ENCODE measurements around the gene TRIM39. TPM values are rescaled to one million over a fixed set of nuclear protein-coding genes. Genes with fewer than 3 reads are reported as not detected.

The TRIM39 gene
- 9.6 and 10.0 TPM in 2 replicates for total RNA-seq

DNA sequence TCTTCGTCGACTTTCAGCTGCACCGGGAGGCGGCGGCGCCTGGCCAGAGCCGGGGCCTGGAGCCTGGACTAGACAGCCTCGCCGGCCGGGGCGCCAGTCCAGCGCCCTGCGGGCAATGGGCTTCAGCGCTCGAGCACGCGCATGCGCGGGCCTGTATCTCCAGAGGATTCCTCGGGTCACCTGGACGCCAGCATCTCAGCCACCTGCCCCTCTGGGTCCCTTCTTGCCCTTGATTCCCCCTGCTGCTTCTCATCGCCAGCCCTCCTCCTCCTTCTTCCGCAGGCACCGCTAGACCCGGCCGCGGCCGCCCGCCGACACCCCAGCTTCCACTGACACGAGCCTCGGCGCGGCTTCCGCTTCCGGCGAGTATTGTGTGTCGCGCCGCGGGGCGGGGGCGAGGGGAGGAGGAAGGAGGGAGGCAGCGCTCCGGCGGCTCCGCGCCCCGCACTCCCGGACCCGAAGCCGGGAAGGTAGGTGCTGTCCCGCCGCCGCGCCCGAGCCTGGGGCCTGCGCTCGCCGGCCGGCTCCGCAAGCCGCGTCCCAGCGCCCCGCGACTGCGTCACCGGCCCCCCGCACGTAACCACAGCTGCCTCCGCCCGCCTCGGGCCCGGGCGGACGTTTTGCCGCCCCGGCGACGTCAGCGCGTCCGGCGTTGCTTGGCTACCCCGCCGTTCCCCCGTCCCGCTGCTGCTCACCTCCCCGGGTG is at the start of gene TRIM39:
Gene TRIM39 (plus strand): TSS at position 402 of the 706 bp plus-strand sequence. CDS start 2,391 bp downstream, outside the sequence.

DNA sequence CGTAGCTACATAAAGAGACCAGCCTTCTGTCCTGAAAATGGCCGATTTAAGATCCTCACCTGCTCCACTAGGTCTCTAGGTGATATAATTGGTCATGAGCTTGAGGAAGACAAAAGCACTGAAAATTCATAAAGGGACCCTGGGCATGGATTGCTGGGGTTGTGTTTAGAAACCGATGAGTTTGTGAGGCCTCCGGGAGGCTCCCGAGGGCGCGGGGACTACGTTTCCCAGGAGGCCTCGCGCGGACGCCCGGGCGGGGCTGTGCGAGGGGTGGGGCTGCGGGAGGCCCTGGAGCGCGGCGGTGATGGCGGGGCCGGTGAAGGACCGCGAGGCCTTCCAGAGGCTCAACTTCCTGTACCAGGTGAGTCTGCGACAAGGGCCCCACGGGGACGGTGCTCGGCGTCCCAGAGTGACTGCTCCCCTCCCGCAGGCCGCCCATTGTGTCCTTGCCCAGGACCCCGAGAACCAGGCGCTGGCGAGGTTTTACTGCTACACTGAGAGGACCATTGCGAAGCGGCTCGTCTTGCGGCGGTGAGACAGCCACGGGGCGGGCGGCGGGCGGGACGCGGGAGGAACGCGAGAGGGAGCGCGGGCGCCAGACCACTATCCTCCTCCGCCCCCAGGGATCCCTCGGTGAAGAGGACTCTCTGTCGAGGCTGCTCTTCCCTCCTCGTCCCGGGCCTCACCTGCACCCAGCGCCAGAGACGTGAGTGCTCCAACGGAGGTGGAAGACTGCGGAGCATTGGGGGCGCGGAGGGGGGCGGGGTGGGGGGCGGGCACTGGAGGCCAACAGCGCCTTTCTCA is 18.3 kb downstream of the TRIM39 start, which contains the start of gene RPP21:
Gene RPP21 (plus strand): TSS at position 289 of the 804 bp plus-strand sequence. CDS start 16 bp downstream, at position 305.

Other genes with a start within 250 kb of the TRIM39 start
- gene TRIM31, start 213.8 kb upstream of the TRIM39 start, total RNA-seq = not detected in 2 replicates
- not detected in 2 replicates for gene TRIM40, start 190.8 kb upstream of the TRIM39 start, total RNA-seq
- not detected in 2 replicates for gene TRIM10, start 165.7 kb upstream of the TRIM39 start, total RNA-seq
- not detected in 2 replicates for gene TRIM15, start 163.4 kb upstream of the TRIM39 start, total RNA-seq
- gene TRIM26, start 113.5 kb upstream of the TRIM39 start, total RNA-seq = 24.2 and 26.7 TPM in 2 replicates
- 16.1 and 19.7 TPM in 2 replicates for gene RPP21, start 18.2 kb downstream of the TRIM39 start, total RNA-seq
- 1,133 and 1,489 TPM in 2 replicates for gene HLA-E, start 162.6 kb downstream of the TRIM39 start, total RNA-seq
- gene GNL1, start 229.6 kb downstream of the TRIM39 start, total RNA-seq = 54.1 and 72.4 TPM in 2 replicates
- 2.6 and 3.4 TPM in 2 replicates for gene PRR3, start 230.4 kb downstream of the TRIM39 start, total RNA-seq
- gene ABCF1, start 244.5 kb downstream of the TRIM39 start, total RNA-seq = 34.6 and 40.5 TPM in 2 replicates